Stimulated activated CD4-positive, alpha-beta T cell treated with anti-CD3 and anti-CD28 coated beads, Interleukin-1b, Interleukin-23, amount 100 ng/mL, for 4 hours (primary cell): Measurements from ENCODE around the gene TMEM236.

Experiments
- DNase-seq, 2 donors: peaks; one replicate each; pipeline ENCODE4 v3.0.0-alpha.2; 2020; ENCODE audit warnings: low read depth in 2 of 2

The TMEM236 gene

DNA sequence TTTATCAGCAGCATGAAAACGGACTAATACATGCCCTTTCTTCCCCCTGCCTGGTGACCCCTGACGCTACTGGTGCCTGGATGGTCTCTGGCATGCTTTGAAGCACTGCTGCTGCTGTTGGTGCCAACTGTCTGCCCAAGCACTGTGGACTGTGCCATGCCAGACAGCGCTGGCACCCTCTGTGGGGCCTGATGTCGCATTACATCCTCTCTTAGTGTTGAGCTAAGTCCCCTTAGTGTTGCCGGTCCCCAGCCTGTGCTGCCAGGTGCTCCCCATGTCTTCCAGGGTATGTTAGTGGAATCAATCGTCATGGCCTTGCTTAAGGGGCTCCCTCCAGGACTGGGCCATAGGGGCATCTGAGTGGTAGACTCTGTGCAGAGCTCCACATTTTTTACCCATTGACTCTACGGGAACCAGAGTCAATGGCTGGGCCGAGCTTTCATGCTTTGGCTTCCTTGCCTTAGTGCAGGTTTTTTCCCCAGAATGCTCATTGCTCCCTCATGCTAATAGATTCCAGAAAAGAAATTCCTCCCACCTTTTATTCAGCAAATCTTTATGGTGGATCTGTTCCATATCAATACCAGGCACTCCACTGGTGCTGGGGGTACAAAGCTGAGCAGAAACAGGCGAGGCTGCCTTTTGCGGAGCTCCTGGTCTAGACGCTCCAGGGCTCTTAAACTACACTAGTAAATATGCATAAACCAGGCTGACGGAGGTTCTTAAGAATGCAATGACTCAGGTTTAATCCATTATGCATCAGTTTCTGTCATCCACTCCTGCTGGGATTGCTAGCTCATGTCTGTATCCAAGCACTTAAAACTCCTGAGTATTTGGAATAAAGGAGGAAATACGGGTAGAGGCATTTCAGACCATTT lies 35.3 kb downstream of the TMEM236 start:
- no peak for DNase-seq

DNA sequence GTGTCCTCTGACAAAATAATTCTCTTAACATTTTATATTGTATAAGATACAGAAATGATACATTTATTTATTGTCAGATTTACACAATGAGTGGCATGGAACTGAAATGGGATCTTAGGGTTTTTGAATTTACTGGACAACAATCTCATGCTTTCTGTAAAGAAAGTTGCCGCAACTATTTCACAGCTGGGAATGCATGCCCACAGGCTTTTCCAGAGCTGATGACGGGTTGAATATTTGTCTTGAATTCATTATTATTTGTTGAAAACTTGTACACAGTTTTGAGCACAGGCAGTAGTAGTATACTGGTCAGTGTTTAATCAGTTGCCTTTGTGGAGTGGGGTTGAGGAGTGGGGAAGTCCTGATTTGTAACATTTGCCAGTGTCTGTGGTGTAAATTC lies 36.6 kb downstream of the TMEM236 start:
- DNase-seq = no peak

DNA sequence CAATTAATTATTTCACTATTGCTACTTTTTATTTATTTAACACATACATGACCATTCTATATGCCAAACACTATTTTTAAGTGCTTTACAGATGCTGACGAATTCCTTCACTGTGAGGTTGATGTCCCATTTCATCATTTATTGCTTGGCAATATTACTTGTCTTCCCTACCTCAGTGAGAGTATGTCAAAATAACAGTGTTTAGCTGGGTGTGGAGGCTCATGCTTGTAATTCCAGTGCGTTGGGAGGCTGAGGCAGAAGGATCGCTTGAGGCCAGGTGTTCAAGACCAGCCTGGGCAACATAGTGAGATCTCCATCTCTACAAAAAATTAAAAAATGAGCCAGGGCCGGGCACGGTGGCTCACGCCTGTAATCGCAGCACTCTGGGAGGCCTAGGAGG lies 37.4 kb downstream of the TMEM236 start:
- DNase-seq = no peak

DNA sequence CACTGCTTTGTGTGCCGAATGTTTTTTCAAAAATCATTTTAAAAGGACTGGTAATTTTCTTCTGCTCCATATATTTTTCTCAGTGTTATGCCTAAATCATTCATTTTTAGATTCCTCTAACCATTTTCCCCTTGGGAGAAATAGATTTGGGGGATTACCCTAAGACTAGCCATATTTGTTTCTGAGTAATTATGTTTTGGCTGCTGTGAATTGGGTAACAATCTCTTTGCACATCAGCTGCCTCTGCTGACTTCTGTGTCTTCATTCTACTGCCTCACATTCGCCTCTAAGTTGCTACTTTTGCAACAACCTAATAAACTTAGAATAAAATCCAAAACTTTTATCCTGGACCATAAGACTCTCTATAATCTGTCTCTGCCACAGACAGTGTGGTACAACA lies 38.6 kb downstream of the TMEM236 start:
- DNase-seq = no peak

DNA sequence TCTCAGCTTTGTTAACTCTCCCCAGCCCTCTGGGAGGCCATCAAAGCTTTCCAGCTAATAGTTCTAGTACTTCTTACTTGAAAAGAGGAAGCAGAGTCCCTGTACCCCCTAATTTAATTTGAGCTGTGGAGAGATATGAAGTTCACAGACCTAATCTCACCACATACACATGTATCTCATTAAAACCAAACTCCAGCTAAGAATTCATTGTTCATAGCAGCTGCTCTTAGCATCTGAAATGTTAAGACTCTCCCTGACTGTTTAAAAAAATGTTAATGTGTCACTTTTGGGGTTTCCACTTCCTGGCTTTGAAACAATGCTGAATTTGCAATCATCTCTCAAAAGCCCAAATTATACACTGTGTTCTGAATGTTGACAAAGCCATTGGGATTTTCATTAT lies 41.0 kb downstream of the TMEM236 start:
- DNase-seq = no peak

DNA sequence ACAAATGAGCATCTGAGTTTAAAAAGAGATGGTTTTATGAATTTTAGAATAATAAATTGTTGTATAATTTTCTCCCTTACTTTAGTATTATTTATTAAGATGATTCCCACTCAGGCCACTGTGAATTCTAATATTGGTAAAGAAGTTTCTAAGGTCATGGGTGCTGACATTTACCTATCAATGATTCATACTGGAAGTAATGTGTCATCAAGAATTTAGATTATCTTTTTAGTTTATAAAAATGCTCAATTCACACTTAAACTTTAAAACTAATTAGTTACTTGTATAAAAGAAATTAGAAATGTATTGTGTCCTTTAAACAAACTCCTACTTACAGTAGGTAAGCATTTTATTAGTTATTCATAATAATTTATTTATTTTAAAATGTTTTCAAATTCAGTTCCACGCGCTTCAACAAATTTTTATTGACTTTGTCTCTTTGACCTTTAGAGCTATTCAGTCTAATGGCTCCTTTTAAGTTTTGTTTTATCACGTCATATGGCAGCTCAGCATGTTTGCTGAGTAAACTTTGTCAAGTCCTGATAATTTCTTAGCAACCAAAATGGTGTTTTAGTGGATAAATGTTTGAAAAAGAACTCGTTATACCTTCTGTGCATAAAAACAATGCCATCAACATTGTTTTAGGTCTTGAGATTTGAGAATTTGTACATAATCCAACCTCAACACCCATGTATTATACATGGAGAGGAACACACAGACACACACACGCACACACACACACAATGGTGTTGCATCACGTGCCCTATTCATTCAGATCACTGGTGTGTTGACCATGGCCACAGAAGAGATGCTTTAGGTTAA lies 42.0 kb downstream of the TMEM236 start:
- no peak for DNase-seq

DNA sequence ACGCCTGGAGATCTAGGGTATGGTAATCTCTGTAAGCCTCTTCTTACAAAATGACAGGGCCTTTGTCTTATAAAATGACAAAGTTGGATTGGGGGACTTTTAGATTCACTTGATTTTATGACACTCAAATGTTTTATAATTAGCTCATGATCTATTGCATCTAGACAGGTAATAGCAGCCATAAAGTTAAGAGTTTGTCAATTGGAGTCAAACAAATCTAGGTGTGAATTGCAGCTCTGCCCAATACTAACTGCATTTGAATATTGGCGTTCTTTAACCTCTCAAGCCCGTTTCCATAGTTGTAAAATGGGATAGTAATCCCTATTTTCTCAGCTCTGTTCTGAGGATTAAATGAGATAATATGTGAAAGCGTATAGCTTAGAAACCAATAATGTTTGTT lies 43.1 kb downstream of the TMEM236 start:
- DNase-seq = no peak

DNA sequence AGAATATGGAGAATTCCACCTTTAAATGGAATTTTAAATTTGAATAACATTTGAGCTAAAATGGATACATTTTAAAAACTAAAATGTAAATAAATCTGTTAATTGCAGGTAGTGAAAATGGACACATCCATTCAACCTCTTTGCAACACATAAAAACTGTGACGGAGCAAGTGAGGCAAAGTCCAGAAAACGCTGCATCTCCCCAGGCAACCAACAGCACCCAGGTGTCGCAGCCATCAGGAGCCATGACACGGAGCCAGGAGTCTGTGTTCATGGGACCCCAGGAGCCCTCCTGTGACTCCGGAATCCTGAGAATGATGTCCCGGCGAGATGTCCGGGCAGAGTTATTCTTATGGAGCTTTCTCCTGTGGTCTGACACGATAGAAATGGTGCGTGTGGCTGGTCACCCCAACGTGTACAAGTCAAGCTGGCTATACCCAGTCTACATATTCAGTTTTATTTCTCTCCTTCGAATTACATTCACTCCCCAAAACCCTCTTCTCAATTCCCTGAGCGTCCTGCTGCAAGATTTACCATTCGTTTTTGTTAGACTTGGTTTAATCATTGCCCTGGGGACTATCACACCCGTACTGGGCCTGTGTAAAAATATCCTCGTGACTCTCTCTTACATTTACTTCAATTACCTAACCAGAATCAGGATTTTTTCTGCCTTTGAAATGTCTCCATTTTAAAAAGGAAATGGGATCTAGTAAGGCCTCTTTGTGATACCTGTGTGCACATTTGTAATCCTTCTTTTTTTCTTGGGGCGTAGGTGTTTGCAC lies 44.0 kb downstream of the TMEM236 start:
- no peak for DNase-seq

DNA sequence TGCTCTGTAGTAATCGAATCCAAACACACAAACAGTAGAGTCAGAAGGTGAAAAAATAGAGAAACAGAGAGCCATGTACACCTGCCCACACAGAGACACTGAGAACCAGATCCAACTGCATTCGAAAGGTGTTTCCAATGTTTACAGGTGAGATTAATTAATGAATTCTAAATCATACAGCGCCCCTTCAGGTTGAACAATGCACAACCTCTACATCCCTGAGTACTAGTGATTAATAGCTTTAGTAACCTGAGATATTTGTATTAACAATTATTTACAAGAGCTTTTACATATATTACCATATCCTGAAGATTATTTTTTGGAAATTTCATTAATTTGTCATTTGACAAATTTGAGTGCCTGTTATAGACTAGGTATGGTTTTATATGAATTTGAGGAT lies 49.5 kb downstream of the TMEM236 start:
- DNase-seq = no peak

DNA sequence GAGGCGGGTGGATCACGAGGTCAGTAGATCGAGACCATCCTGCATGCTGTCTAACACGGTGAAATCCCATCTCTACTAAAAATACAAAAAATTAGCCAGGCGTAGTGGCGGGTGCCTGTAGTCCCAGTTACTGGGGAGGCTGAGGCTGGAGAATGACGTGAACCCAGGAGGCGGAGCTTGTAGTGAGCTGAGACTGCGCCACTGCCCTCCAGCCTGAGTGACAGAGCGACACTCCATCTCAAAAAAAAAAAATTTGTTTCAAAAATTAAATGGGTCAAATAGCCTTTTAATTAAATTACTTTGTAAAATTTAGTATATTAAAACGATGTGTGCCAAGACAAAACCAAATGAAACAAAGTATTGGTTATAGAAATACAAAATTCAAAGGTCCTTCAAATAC lies 50.3 kb downstream of the TMEM236 start:
- DNase-seq = no peak

DNA sequence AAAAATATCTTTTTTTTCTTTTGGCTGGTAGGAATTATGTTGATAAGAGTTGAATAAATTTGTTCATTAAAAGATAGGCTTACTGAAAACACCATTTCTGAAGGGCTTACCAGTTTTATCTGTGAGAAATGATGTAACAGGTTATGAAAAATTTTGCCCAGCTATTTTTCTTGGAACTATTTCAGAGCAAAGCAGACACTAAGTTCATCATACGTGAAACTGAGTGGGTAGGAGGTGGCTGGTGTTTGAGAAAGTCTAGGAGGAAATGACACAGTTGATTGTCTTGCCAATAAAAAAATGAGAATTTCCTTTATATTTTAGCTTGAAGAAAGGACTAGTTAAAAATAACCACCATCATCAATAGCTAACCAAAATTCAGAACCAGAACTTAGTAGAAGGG lies 51.0 kb downstream of the TMEM236 start:
- no peak for DNase-seq

DNA sequence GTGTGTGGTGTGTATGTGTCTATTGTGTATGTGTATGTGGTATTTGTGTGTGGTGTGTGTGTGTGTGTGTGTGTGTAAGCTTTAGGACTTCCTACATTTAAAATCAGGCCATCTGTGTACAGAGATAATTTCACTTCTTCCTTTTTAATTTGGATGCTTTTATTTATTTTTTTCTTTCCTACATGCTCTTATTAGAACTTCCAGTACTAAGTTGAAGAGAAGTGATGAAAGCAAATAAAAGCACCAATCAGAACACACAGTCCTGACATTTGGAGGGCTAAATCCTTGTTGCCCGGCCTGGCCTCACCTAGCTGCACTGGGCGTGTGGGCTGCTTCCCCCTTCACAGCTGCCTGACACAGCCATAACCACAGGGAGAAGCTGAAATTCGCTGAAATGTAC lies 53.3 kb downstream of the TMEM236 start:
- no peak for DNase-seq

DNA sequence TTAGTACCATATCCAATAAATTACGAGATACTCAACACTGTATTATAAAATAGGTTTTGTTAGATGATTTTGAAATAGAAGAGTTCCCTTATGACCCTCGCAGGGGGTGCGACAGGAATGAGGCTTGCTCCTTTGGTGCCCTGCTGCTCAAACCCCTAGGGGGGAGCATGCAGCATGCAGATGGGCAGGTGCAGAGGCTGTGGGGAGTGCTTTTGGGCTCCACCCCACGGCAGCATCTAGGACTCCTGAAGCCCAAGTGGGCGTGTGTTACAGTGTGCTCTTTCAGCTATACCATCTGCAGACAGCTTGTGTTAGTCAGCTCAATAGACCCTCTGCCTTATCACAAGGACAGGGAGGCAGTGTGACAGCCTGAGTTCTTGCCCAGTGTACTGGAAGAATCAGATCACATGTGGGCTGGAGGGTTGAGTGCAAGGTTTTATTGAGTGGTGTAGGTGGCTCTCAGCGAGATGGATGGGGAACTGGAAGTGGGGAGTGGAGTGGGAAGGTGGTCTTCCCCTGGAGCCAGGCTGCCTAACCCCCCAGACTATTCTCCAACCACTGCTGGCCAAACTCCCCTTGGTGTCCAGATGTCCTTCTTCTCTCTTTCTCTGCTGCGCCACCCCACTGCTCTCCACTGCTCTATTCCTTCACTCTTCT lies 54.0 kb downstream of the TMEM236 start:
- DNase-seq = no peak

DNA sequence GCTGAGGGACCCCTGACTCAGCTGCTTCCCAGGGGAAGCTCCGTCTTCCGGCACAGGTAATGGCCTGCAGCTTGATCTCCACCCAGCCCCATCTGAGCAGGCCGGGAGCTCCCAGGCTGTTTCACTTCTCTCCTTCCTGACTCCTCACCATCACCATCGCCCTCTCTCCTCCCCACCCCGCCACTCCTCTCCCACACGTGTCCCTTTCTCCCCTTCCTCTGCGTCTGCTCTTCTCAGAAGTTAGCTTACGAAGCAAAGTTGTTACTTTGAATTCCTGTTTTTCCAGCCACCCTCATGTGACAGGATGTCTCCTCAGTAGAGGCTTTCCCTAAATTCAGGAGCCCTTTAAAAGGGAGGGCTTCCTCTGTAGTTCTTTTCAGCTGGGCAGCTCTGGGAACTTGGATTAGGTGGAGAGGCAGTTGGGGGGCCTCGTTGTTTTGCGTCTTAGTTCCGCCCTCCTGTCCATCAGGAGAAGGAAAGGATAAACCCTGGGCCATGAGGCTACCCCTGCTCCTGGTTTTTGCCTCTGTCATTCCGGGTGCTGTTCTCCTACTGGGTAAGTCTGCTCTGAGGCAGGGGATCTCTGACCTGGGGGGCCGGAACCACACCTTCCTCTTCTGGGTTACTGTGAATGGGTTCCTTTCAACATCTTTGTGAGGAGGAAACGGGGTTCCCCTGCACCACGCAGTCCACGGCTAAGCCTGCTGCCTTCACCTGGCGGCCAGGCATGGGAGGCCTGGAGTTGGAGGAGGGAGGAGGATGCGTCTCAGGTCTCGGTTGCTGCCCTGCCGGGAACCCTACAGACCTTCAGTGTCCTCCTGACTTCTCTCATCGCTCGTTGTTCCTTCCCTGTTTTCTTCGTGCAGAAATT lies 57.2 kb downstream of the TMEM236 start, which contains the start of gene MRC1:
Gene MRC1, plus strand, starts transcription at position 378 of the 871 bp plus-strand sequence. Its CDS starts 118 bp downstream, at position 496.
- no peak for DNase-seq

DNA sequence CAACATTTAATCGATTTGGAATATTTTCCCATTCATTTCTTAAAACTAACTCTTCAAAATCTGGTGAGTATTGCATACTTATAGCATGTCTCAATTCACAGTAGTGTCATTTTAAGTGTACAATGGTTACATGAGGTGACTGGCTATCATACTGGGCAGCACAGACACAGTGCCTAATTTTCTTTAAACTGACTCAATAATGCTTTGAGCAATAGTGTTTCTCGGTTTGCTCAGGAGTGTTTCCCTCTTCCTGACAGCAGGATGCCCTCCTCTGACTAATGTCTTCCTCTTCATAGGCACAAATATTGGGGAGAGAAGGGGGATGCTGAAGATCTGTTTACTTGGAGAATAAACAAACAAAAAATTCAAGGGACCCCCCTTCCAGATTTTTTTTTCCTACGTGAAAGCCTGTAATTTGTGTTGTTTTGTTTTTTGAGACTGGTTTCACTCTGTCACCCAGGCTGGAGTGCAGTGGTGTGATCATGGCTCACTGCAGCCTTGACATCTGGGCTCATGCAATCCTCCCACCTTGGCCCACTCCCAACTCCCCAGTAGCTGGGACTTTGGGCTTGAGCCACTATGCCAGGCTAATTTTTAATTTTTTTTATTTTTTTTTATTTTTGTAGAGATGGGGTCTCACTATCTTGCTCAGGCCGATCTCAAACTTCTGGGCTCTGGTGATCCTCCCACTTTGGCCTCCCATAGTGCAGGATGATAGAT lies 59.3 kb downstream of the TMEM236 start:
- no peak for DNase-seq

DNA sequence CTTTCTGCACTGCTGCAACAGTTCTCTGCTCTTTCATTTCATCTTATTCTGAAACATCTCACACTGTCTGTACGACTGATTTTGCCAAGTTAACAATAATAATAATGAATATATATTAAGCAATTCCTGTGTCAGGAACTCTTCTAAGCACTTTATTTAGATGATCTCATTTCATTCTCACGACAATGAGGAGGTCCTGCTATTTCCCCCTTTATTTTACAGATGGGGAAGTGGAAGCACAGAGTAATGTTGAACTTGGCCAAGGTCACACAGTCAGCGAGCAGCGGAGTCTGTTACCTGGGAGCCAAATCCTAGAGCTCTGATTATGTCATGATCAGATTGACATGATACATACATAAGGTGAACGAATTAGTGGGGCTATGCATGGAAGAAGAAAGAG lies 63.0 kb downstream of the TMEM236 start:
- no peak for DNase-seq

DNA sequence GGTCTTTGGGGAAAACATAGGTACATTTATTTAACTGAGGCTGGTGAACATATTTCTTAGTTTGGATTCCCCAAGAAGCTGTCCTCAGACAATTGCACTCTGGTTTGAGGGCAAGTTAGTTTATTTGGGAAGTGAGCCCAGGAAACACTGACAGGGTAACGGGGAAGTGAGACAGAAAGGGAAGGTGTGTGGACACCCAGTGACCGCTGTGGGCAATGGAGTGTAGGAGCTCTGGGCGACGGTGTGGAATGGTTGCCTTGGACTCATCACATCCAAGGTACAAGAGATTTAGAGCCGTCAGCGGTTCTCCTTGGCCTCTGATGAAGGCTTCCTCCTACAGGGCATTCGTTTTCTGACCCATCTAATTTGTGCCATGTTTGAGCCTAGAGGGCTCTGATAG lies 64.2 kb downstream of the TMEM236 start:
- DNase-seq = no peak

DNA sequence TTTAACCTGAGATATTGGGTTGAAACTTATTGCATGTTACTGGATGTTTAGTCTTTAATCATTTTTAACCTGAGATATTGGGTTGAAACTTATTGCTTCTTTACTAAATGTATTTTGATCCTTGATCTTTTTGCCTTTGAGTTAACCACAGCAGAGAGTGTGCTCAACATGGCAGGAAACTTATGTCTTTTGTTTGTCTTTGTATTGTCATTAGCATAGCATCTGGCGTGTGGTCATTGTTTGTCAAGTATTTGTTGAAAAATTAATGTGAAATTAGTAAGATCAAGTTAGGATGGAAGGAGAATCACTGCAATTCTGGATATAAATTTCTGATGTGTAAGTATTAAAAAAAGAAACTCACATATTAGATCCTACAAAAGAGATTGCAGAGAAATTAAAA lies 65.3 kb downstream of the TMEM236 start:
- no peak for DNase-seq

DNA sequence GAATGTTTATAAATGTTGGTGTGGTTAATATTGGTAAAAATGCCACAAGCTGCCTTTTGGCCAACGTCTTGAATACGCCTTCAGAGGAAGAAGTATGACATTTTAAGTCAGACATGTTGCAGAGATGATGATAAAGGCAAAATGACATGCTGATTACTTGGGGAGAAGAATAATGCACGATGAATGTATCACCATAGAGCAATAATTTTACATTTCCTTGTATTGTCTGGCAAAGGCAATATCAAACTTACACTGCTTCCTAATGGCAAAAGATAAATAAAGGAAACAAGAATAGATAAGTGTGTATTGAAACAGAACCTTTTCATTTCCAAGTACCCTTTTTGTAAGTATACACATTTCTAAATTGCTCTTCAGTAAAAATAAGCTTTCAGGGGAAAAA lies 65.8 kb downstream of the TMEM236 start:
- DNase-seq = no peak

DNA sequence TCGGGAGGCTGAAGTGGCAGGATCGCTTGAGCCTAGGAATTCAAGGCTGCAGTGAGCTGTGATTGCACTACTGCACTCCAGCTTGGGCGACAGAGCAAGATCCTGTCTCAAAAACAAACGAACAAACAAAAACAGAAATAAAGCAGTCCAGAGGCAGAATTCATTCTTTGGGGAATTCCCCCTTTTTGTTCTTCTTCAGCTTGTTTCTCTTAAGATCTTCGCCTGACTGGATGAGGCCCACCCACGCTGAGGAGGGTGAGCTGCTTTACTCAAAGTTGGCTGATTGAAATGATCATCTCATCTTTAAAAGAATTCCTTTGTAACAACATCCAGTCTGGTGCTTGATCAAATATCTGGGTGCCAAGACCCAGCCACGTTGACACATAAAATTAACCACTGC lies 67.8 kb downstream of the TMEM236 start:
- DNase-seq = no peak
